HCT116 (cell line): Measurements from ENCODE around the gene SP9. TPM values are rescaled to one million over a fixed set of nuclear protein-coding genes. Genes with fewer than 3 reads are reported as not detected.

Experiments used
- ATAC-seq: fragments of 200-7000 bp; cut with Tn5 transposase; 2 replicates; pipeline ENCODE4 v1.9.1; 2020; ENCODE audit warnings: mild to moderate bottlenecking, moderate library complexity
- BruUV-seq: library from RNA; stranded (reverse); fragments of 400-500 nt; replicated peaks from 2 replicates; lab custom pipeline; 2021; lab: Mats Ljungman, UMichigan
- CTCF ChIA-PET: fragments of 300-600 bp; sonication (Branson Sonifier 250); formaldehyde crosslinking; loops from one replicate; lab custom pipeline; 2021; ENCODE audit warnings: antibody characterized with exemption; lab: Charles Lee
- POLR2A ChIA-PET: fragments of 300-600, 350-600 bp; sonication (Branson Sonifier 250); formaldehyde crosslinking; loops from one replicate; lab custom pipeline; 2021; ENCODE audit warnings: antibody characterized with exemption; lab: Charles Lee
- RAD21 ChIA-PET, 2 experiments: fragments of 300-600 bp; sonication (Branson Sonifier 250); formaldehyde crosslinking; loops; one replicate each; lab custom pipeline; 2023; ENCODE audit warnings: low total read pairs in 2 of 2; ENCODE audit not compliant: uncharacterized antibody in 2 of 2, unreplicated experiment in 2 of 2, low non-redundant PET in 1 of 2; lab: Charles Lee
- DNase-seq: peaks from one replicate; pipeline ENCODE4 v3.0.0-alpha.2; 2010; ENCODE audit warnings: low read depth, low spot score
- H2AFZ ChIP-seq: fragments of 200-600 bp; shearing (Covaris generic), sonication (generic); 2 replicates; pipeline ENCODE4 v1.6.1; 2017; ENCODE audit warnings: low read depth, mixed run types, mixed read lengths, antibody characterized with exemption, low read length; ENCODE audit not compliant: poor library complexity, severe bottlenecking
- H3K27ac ChIP-seq: 2 replicates; pipeline ENCODE4 v1.5.1; 2012; ENCODE audit warnings: low read depth, low read length
- H3K27me3 ChIP-seq: fragments of 200-600 bp; sonication (generic); 2 replicates; pipeline ENCODE4 v1.6.1; 2016; ENCODE audit warnings: mixed run types, low read length, mixed read lengths; ENCODE audit not compliant: insufficient read depth
- H3K36me3 ChIP-seq, 2 experiments: fragments of 200-500 bp in 1 of 2; fragments of 200-600 bp in 1 of 2; sonication (Bioruptor generic) in 1 of 2; sonication (generic) in 1 of 2; 2 replicates each; pipeline versions ENCODE4 v1.5.1 to v1.6.1; 2014 to 2016; ENCODE audit warnings: low read length in 2 of 2, inconsistent platforms in 1 of 2, mixed read lengths in 1 of 2, mixed run types in 1 of 2; ENCODE audit not compliant: insufficient read depth in 2 of 2, control insufficient read depth in 1 of 2
- H3K4me1 ChIP-seq, 2 experiments: fragments of 200-600 bp in 1 of 2; sonication (generic) in 1 of 2; 2 replicates each; pipeline versions ENCODE4 v1.5.1 to v1.6.1; 2012 to 2017; ENCODE audit warnings: low read length in 2 of 2, inconsistent platforms in 1 of 2, mild to moderate bottlenecking in 1 of 2, mixed read lengths in 1 of 2, mixed run types in 1 of 2, moderate library complexity in 1 of 2; ENCODE audit not compliant: insufficient read depth in 2 of 2, control insufficient read depth in 1 of 2
- H3K4me2 ChIP-seq: fragments of 200-600 bp; sonication (generic); 2 replicates; pipeline ENCODE4 v1.6.1; 2017; ENCODE audit warnings: mixed run types, low read length, mixed read lengths
- H3K4me3 ChIP-seq, 2 experiments: fragments of 200-600 bp in 1 of 2; sonication (generic) in 1 of 2; replicated peaks in 1 of 2; 2 replicates each; pipeline ENCODE4 v1.5.1; 2011 to 2016; ENCODE audit warnings: low read length in 2 of 2, control low read depth in 1 of 2, low read depth in 1 of 2, mild to moderate bottlenecking in 1 of 2, mixed read lengths in 1 of 2, mixed run types in 1 of 2
- H3K79me2 ChIP-seq: fragments of 200-600 bp; sonication (generic); 2 replicates; pipeline ENCODE4 v1.6.1; 2017; ENCODE audit warnings: mild to moderate bottlenecking, mixed run types, low read length, moderate library complexity, mixed read lengths; ENCODE audit not compliant: insufficient read depth
- H3K9ac ChIP-seq: fragments of 200-600 bp; sonication (generic); 2 replicates; pipeline ENCODE4 v1.6.1; 2016; ENCODE audit warnings: low read length, mixed read lengths
- H3K9me2 ChIP-seq: fragments of 200-600 bp; sonication (generic), shearing (Covaris generic); 2 replicates; pipeline ENCODE4 v1.6.1; 2017; ENCODE audit warnings: mixed run types, mild to moderate bottlenecking, moderate library complexity; ENCODE audit not compliant: insufficient read depth
- H3K9me3 ChIP-seq, 2 experiments: fragments of 200-500 bp in 1 of 2; fragments of 200-600 bp in 1 of 2; sonication (Bioruptor generic) in 1 of 2; sonication (generic) in 1 of 2; 2 replicates each; pipeline ENCODE4 v1.6.1; 2014 to 2017; ENCODE audit warnings: low read length in 2 of 2, mixed read lengths in 2 of 2, inconsistent platforms in 1 of 2, low read depth in 1 of 2, mild to moderate bottlenecking in 1 of 2, mixed run types in 1 of 2, moderate library complexity in 1 of 2; ENCODE audit not compliant: control insufficient read depth in 1 of 2, insufficient read depth in 1 of 2
- H4K20me1 ChIP-seq: fragments of 200-600 bp; sonication (generic), shearing (Covaris generic); 2 replicates; pipeline ENCODE4 v1.6.1; 2017; ENCODE audit warnings: mixed run types, mild to moderate bottlenecking, moderate library complexity; ENCODE audit not compliant: insufficient read depth
- ELF1 ChIP-seq: IDR thresholded peaks from 2 replicates; pipeline ENCODE4 v1.6.1; 2012; ENCODE audit warnings: low read depth, borderline replicate concordance
- EZH2phosphoT487 ChIP-seq: fragments of 200-600 bp; IDR thresholded peaks from 2 replicates; pipeline ENCODE4 v1.6.1; 2018; ENCODE audit warnings: antibody characterized with exemption, borderline replicate concordance
- POLR2A ChIP-seq: IDR thresholded peaks from 2 replicates; pipeline ENCODE4 v1.7.0; 2011; ENCODE audit warnings: borderline replicate concordance; ENCODE audit not compliant: insufficient read depth, insufficient read length; ENCODE audit errors: extremely low read depth
- RAD21 ChIP-seq: IDR thresholded peaks from 2 replicates; pipeline ENCODE4 v1.6.1; 2012; ENCODE audit warnings: low read depth, mild to moderate bottlenecking
- SP1 ChIP-seq: IDR thresholded peaks from 2 replicates; pipeline ENCODE4 v1.6.1; 2012; ENCODE audit warnings: low read depth
- TCF7L2 ChIP-seq: IDR thresholded peaks from 2 replicates; pipeline ENCODE4 v1.7.0; 2011; ENCODE audit warnings: borderline replicate concordance, inconsistent platforms; ENCODE audit not compliant: insufficient read depth, insufficient read length; ENCODE audit errors: extremely low read depth
- YY1 ChIP-seq: IDR thresholded peaks from 2 replicates; pipeline ENCODE4 v1.6.1; 2011; ENCODE audit warnings: low read length, low read depth, moderate library complexity, mild to moderate bottlenecking; ENCODE audit not compliant: insufficient replicate concordance; ENCODE audit errors: extremely low read depth
- intact Hi-C: fragments of 100-400 bp; cut with micrococcal nuclease; formaldehyde crosslinking; loops from 2 replicates; pipeline ENCODE4 v1.10.0; 2022
- total RNA-seq: library from RNA; stranded (reverse); gene quantifications from one replicate; pipeline ENCODE4 v1.2.1, GENCODE V29; 2021; ENCODE audit not compliant: unreplicated experiment
- TF ChIP-seq, protein P1 (sequence below): IDR thresholded peaks from 2 replicates; pipeline ENCODE4 v1.6.1; 2012
- TF ChIP-seq, protein P2 (sequence below): IDR thresholded peaks from 2 replicates; pipeline ENCODE4 v1.6.1; 2011; ENCODE audit warnings: mild to moderate bottlenecking, low read length, moderate library complexity; ENCODE audit not compliant: insufficient replicate concordance; ENCODE audit errors: extremely low read depth
- TF ChIP-seq, protein P3 (sequence below): IDR thresholded peaks from 2 replicates; pipeline ENCODE4 v1.6.1; 2012; ENCODE audit warnings: low read depth

The SP9 gene
- total RNA-seq, 1 experiment from 2014 or later, result 0.69 TPM

DNA sequence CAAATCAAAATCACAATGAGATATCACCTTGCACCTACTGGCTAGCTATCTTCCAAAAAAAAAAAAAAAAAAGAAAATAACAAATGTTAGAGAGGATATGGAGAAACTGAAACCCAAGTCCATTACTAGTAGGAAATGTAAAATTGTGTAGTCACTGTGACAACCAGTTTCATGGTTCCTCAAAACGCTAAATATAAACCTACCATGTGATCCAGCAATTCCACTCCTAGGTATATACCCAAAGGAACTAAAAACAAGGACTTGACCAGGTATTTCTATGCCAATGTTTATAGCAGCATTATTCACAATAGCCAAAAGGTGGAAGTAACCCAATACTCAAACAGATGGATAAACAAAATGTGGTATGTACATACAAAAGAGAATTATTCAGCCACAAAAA, 49.0 kb downstream of the SP9 start:
- no peaks in the 10 kb centered on the region for H3K4me1 ChIP-seq
- H3K27me3 ChIP-seq, result no peaks in the 10 kb centered on the region
- ATAC-seq (no peak), DNase-seq (no peak)
- no peaks in the 10 kb centered on the region for H3K9me3 ChIP-seq
- H3K27ac ChIP-seq, result no peak overlapping the region
- no peaks in the 10 kb centered on the region for H3K9me2 ChIP-seq
- no peaks in the 10 kb centered on the region for H4K20me1 ChIP-seq
- ChIA-PET POLR2A (no interaction called here), CTCF (no interaction called here), RAD21 (no interaction called here)
- H3K4me3 ChIP-seq, result no peak overlapping the region
- H3K79me2 ChIP-seq, result no peaks in the 10 kb centered on the region
- BruUV-seq, result no TSS peak
- intact Hi-C loops, result no loop called here
- TF ChIP-seq, protein P1, sequence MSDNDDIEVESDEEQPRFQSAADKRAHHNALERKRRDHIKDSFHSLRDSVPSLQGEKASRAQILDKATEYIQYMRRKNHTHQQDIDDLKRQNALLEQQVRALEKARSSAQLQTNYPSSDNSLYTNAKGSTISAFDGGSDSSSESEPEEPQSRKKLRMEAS, result no peak
- TF ChIP-seq, protein P2, sequence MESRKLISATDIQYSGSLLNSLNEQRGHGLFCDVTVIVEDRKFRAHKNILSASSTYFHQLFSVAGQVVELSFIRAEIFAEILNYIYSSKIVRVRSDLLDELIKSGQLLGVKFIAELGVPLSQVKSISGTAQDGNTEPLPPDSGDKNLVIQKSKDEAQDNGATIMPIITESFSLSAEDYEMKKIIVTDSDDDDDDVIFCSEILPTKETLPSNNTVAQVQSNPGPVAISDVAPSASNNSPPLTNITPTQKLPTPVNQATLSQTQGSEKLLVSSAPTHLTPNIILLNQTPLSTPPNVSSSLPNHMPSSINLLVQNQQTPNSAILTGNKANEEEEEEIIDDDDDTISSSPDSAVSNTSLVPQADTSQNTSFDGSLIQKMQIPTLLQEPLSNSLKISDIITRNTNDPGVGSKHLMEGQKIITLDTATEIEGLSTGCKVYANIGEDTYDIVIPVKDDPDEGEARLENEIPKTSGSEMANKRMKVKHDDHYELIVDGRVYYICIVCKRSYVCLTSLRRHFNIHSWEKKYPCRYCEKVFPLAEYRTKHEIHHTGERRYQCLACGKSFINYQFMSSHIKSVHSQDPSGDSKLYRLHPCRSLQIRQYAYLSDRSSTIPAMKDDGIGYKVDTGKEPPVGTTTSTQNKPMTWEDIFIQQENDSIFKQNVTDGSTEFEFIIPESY, result no peak
- TF ChIP-seq, protein P3, sequence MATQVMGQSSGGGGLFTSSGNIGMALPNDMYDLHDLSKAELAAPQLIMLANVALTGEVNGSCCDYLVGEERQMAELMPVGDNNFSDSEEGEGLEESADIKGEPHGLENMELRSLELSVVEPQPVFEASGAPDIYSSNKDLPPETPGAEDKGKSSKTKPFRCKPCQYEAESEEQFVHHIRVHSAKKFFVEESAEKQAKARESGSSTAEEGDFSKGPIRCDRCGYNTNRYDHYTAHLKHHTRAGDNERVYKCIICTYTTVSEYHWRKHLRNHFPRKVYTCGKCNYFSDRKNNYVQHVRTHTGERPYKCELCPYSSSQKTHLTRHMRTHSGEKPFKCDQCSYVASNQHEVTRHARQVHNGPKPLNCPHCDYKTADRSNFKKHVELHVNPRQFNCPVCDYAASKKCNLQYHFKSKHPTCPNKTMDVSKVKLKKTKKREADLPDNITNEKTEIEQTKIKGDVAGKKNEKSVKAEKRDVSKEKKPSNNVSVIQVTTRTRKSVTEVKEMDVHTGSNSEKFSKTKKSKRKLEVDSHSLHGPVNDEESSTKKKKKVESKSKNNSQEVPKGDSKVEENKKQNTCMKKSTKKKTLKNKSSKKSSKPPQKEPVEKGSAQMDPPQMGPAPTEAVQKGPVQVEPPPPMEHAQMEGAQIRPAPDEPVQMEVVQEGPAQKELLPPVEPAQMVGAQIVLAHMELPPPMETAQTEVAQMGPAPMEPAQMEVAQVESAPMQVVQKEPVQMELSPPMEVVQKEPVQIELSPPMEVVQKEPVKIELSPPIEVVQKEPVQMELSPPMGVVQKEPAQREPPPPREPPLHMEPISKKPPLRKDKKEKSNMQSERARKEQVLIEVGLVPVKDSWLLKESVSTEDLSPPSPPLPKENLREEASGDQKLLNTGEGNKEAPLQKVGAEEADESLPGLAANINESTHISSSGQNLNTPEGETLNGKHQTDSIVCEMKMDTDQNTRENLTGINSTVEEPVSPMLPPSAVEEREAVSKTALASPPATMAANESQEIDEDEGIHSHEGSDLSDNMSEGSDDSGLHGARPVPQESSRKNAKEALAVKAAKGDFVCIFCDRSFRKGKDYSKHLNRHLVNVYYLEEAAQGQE, result no peak
- TF ChIP-seq YY1 (no peak), ELF1 (no peak), SP1 (no peak), POLR2A (no peak), RAD21 (no peak), EZH2phosphoT487 (no peak), TCF7L2 (no peak)
- no peak overlapping the region for H3K4me2 ChIP-seq
- no peak overlapping the region for H3K9ac ChIP-seq
- H2AFZ ChIP-seq, result no peak overlapping the region
- peaks cover 3 to 15% of the 10 kb centered on the region in 2 experiments; a peak in 3 of 4 replicates for H3K36me3 ChIP-seq
